ENCODE data around the gene ITIH2.
"Not testable (repeated sequence)": the region's sequence is repeated elsewhere in the genome, so short reads cannot be mapped to it uniquely, and the experiment has no call there.

Gene ITIH2, protein sequence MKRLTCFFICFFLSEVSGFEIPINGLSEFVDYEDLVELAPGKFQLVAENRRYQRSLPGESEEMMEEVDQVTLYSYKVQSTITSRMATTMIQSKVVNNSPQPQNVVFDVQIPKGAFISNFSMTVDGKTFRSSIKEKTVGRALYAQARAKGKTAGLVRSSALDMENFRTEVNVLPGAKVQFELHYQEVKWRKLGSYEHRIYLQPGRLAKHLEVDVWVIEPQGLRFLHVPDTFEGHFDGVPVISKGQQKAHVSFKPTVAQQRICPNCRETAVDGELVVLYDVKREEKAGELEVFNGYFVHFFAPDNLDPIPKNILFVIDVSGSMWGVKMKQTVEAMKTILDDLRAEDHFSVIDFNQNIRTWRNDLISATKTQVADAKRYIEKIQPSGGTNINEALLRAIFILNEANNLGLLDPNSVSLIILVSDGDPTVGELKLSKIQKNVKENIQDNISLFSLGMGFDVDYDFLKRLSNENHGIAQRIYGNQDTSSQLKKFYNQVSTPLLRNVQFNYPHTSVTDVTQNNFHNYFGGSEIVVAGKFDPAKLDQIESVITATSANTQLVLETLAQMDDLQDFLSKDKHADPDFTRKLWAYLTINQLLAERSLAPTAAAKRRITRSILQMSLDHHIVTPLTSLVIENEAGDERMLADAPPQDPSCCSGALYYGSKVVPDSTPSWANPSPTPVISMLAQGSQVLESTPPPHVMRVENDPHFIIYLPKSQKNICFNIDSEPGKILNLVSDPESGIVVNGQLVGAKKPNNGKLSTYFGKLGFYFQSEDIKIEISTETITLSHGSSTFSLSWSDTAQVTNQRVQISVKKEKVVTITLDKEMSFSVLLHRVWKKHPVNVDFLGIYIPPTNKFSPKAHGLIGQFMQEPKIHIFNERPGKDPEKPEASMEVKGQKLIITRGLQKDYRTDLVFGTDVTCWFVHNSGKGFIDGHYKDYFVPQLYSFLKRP

DNA sequence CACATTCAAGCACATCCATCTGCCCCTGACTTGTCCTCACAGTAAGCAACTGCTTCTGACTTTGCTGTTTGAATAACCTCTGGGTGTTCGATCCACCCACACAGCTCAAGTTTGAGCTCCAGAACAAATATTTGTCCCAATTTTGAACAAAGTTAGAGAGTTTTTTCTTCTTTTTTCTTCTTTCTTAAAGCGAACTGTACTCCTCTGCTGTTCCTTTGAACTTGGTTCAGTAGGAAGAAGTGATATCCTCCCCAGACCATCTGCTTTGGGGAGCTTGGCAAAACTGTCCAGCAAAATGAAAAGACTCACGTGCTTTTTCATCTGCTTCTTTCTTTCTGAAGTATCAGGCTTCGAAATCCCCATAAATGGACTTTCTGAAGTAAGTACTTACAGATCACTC, at the start of gene ITIH2:
TSS of gene ITIH2 (plus strand) at position 177 of the 400 bp plus-strand sequence. CDS start at position 296, 119 bp downstream.
- DNase-seq = no peak
- ATAC-seq = no peak
- no peak within 1 kb of the TSS for H3K4me3 Mint-ChIP-seq
- H3K27me3 Mint-ChIP-seq = peaks cover 60% of the 10 kb centered on the region
- no peaks in the 10 kb centered on the region for H3K4me1 Mint-ChIP-seq
- H3K9me3 Mint-ChIP-seq = no peaks in the 10 kb centered on the region
- H3K27ac Mint-ChIP-seq = no peak within 1 kb of the TSS

DNA sequence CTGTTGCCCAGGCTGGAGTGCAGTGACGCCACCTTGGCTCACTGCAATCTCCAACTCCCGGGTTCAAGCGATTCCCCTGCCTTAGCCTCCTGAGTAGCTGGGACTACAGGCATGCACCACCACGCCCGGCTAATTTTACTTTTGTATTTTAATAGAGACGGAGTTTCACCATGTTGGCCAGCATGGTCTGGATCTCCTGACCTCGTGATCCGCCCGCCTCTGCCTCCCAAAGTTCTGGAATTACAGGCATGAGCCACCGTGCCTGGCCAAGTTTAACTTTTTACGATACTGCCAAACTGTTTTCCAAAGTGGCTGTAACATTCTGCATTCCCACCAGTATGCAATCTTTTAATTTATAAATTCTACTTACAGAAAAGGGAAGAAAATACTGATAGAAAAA, 46.0 kb upstream of the ITIH2 start:
- H3K4me1 Mint-ChIP-seq, H3K27ac Mint-ChIP-seq, H3K9me3 Mint-ChIP-seq, ATAC-seq, DNase-seq, H3K4me3 Mint-ChIP-seq: not testable (repeated sequence)
- H3K27me3 Mint-ChIP-seq = peaks cover 32% of the 10 kb centered on the region

DNA sequence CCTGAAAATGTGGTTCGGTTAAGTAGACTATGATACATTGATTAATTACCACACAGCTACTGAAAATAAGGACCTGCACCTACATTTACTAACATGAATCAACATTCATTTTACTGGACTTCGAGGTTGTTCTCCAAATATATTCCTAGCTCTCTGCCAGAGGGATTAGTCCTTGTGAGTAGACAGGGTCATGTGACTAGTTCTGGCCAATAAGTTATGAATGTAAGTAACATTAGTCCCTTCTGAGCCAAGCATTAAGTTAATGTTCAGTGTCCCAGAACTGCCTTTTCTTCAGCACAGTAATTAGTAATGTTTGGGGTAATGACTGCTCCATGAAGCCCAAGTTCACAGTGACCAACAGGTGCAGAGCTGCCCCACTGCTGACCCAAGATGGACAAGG, 45.6 kb upstream of the ITIH2 start:
- ATAC-seq (no peak), DNase-seq (no peak)
- Mint-ChIP-seq H3K4me3 (no peak overlapping the region), H3K27ac (no peak overlapping the region), H3K9me3 (no peaks in the 10 kb centered on the region), H3K4me1 (no peaks in the 10 kb centered on the region), H3K27me3 (peaks cover 37% of the 10 kb centered on the region)

DNA sequence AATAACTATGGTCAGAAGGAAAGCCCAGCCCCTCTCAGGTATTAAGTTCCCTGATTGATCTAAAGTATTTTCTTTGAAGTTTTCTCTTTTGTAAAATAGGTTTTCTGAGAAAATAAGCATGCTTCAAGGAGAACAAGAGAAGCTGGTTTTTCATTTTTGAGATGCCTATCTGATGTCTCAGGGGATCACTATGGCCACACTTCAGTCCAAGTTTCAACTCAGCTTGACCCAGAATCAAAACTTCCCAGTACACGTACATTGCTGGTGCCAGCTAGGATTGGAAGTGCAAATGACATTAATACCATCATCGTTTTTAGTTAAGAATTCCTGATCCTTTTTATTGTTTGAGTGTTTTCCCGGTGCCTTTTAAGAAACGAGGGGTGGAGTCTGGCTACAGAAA, 43.6 kb upstream of the ITIH2 start:
- Mint-ChIP-seq H3K27ac (no peak overlapping the region), H3K4me3 (no peak overlapping the region), H3K27me3 (peaks cover 48% of the 10 kb centered on the region), H3K9me3 (no peaks in the 10 kb centered on the region), H3K4me1 (no peaks in the 10 kb centered on the region)
- ATAC-seq (no peak), DNase-seq (no peak)

DNA sequence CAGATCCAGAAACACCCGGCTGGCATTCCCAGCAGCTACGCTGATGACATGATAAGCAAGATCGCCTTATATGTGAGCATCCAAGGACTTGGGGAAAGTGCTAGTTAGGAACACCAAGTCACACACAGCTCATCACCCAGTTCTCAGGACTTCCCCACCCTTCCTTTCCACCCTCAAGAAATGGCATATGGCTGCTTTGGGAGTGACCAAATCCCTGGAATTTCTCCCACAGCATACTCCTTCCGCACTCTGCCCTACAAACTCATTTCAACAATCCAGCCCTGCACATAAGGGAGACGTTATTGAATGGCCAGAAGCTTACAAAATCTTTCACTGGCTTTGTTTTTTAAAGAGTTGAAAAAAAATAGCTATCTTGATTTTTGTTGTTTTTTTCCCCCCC, 40.6 kb upstream of the ITIH2 start:
- Mint-ChIP-seq H3K27ac (no peak overlapping the region), H3K4me1 (peaks cover 7% of the 10 kb centered on the region), H3K27me3 (peaks cover 69% of the 10 kb centered on the region), H3K4me3 (no peak overlapping the region), H3K9me3 (no peaks in the 10 kb centered on the region)
- ATAC-seq (no peak), DNase-seq (no peak)

DNA sequence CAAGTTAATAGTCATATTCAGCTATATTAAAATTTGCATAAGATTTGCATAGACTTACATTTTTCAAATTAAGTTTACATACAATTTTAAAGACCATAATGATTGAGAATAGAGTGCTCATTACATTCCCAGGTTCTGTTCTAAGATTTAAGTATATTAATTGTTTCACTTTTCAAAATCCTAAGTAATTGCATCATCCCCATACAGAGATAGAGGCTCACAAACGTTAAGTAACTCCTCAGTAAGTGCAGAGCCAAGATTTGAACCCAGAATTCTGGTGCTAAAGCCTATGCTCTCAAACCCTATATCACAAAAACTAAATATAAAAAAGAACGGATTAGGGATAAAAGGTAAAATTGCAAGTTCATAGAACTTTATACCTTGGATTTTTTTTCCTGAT, 38.4 kb upstream of the ITIH2 start:
- DNase-seq (no peak), ATAC-seq (no peak)
- Mint-ChIP-seq H3K27ac (no peak overlapping the region), H3K4me1 (peaks cover 13% of the 10 kb centered on the region), H3K27me3 (peaks cover 75% of the 10 kb centered on the region), H3K4me3 (no peak overlapping the region), H3K9me3 (no peaks in the 10 kb centered on the region)

DNA sequence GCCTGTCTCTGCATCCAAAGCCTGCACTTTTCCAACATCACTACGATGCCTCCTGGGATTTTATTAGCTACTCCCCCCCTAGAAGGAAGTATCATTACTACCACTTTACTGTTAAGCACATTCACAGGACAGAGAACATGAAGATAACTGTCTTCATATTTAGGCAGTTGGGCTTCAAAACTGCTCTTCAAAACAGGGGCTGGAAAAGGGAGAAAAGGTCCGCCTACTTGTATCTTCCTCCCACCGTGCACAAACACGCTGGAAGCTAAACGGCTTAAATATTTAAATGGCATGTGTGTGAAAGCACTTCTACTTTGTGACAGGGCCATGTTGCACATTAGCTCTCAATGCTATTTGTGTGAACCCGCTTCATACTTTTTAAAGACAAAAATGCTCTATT, 37.3 kb upstream of the ITIH2 start:
- H3K27ac Mint-ChIP-seq = no peak overlapping the region
- H3K4me1 Mint-ChIP-seq = peaks cover 13% of the 10 kb centered on the region
- H3K4me3 Mint-ChIP-seq = peak overlapping the region; percentile 66 to 70
- no peaks in the 10 kb centered on the region for H3K9me3 Mint-ChIP-seq
- ATAC-seq (no peak), DNase-seq (no peak)
- H3K27me3 Mint-ChIP-seq = peaks cover 75% of the 10 kb centered on the region

DNA sequence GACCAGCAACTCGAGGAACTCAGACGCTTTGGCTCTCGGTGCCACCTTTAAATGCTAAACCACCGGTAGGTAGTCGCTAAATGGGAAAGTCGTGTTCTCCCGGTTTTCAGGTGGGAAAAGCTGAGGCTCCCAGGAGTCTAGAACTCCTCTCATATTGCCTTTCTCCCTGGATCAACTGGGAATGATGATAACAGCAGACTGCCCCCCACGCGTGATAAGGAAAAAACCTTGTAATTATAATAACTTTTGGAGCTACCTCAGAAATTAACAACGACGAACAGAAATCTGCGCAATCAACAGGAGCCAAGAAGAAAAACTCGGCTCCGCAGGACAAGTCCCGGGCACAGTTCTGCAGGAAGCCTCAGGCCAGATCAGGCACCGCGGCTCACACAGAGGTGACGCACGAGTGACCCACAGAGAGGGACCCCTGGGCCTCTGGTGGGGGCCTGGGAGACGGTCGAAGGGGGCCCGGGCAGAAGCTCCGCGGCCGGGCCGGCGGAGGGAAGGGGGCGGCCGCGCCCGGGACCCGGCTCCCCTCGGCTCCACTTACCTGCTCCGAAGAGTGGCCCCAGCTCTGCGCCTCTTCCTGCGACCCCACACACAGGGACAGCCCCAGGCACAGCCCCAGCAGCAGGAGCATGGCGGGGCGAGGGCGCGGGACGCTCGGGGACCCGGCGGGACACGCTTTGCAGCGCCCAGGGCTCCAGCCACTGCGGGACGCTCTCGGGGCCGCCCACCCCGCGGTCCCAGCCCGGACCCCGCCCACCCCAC, 36.7 kb upstream of the ITIH2 start, which contains the start of gene ITIH5:
TSS of gene ITIH5 (minus strand) at position 714 of the 771 bp plus-strand sequence. CDS start at position 640, 74 bp downstream.
- ATAC-seq (peak; percentile 72), DNase-seq (peak in 1 of 2 donors; percentile 7)
- Mint-ChIP-seq H3K4me3 (peak within 1 kb of the TSS; percentile 66 to 73), H3K27me3 (peaks cover 75% of the 10 kb centered on the region), H3K9me3 (no peaks in the 10 kb centered on the region), H3K4me1 (peaks cover 13% of the 10 kb centered on the region), H3K27ac (no peak within 1 kb of the TSS)

DNA sequence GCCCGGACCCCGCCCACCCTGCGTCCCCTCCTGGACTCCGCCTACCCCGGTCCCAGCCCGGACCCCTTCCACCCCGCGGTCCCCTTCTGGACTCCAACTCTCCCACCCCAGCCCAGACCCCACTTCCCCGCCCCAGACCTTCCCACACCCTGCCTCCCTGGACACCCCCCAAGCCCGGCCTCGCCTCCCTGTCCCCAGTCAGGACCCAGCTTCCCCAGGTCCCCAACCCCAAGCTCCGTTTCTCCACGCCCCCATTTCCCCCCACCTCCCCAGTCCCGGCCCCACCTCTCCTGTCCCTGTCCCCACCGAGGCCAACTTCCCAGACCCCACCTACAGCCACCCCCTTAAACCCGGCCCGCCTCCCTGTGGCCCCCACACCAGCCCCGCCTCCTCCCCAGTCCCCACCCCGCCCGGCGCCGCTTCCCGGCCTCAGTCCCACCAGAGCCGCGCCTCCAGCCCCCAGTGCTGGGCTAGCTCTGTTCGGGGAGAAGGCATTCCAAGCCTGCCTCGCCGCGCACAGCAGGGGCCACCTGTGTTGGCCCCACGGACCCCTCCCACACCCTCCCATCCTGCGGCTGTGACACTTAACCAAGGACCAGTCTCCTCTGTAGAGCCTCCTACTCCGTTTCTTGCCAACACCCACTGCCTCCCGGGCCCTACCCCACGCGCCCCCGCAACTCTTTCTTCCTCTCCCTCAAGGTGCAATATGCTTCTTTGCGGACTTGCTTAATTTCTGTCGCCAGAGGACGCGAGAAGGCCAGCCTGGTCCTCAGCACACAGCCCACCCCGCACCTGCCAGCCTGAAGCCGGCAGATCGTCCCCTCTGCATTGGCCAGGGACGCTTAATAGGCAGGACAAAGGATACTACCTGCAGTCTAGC, 35.6 kb upstream of the ITIH2 start:
- H3K4me1 Mint-ChIP-seq = peaks cover 13% of the 10 kb centered on the region
- H3K9me3 Mint-ChIP-seq = no peaks in the 10 kb centered on the region
- ATAC-seq = peak; percentile 68
- peaks cover 69% of the 10 kb centered on the region for H3K27me3 Mint-ChIP-seq
- DNase-seq = peak in 1 of 2 donors; percentile 9
- H3K27ac Mint-ChIP-seq = no peak overlapping the region
- peak overlapping the region; percentile 60 to 73 for H3K4me3 Mint-ChIP-seq

DNA sequence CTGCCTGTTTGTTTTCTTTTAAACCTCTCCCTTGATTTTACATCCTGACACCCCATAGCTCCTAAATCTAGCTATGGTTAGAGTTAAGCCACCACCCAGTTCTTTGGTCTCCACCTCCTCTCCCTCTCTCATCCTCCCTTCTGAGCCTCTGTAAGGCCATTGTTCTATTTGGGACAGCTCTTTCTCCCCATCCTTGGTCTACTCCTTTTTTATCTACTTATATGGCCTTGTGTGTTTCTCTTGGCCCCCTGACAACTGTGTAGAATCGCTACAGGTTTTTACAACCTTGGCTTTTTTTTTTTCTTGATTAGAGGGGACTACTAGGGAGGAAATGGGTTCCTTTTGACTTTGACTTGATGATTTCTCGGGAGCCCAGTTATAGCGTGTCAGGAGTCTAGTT, 33.0 kb upstream of the ITIH2 start:
- Mint-ChIP-seq H3K27me3 (peaks cover 69% of the 10 kb centered on the region), H3K9me3 (no peaks in the 10 kb centered on the region), H3K4me1 (peaks cover 13% of the 10 kb centered on the region), H3K4me3 (no peak overlapping the region), H3K27ac (peak overlapping the region in 1 of 2 donors; percentile 10)
- DNase-seq = no peak
- no peak for ATAC-seq

DNA sequence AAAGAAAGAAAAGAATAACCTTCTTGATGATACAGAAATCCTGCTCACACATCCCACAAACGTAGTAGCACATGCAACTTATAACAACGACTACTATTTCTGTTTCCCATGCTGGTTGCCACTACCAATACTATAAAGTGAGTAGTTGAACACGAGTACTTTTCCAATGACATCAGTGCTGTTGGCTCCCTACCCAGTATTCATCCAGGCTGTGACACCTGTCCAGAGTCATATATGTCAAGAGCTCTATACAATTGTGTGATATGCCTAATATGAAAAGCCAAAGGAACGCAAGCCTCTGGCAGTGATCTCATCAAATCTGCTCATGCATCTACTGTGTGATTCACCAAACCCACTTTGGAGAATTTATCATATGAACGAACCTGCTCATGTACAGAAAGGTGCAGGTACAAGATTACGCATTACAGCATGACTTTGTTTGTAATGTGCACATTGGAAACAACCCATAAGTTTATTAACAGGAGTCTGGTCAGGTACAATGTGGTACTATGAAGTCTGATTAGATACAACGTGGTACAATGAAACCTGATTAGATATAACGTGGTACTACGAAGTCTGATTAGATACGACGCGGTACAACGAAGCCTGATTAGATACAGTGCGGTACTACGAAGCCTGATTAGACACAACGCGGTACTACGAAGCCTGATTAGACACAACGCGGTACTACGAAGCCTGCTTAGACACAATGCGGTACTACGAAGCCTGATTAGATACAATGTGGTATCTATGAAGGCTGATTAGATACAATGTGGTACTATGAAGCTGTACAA, 30.6 kb upstream of the ITIH2 start:
- Mint-ChIP-seq H3K27ac (no peak overlapping the region), H3K4me3 (no peak overlapping the region), H3K4me1 (peaks cover 6% of the 10 kb centered on the region), H3K9me3 (no peaks in the 10 kb centered on the region), H3K27me3 (peaks cover 73% of the 10 kb centered on the region)
- no peak for ATAC-seq
- DNase-seq = no peak

DNA sequence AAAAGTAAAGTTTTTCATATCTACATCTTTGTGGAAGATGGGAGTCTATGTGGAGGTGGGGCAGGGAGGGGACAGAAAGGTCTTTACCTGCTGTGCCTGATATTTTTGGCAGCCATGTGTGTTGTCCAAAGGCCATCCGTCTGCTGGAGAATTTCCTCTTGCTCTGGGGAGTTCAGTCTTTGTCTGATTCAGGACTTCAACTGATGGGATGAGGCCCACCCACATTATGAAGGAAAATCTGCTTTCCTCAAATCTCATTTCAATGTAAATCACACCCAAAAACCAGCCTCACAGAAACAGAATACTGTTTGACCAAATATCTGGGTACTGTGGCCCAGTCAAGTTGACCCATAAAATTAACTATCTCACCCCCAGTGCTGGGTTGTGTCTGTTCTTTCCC, 23.9 kb upstream of the ITIH2 start:
- H3K4me3 Mint-ChIP-seq = no peak overlapping the region
- H3K4me1 Mint-ChIP-seq = no peaks in the 10 kb centered on the region
- no peaks in the 10 kb centered on the region for H3K9me3 Mint-ChIP-seq
- no peak overlapping the region for H3K27ac Mint-ChIP-seq
- DNase-seq (no peak), ATAC-seq (no peak)
- peaks cover 43% of the 10 kb centered on the region for H3K27me3 Mint-ChIP-seq

DNA sequence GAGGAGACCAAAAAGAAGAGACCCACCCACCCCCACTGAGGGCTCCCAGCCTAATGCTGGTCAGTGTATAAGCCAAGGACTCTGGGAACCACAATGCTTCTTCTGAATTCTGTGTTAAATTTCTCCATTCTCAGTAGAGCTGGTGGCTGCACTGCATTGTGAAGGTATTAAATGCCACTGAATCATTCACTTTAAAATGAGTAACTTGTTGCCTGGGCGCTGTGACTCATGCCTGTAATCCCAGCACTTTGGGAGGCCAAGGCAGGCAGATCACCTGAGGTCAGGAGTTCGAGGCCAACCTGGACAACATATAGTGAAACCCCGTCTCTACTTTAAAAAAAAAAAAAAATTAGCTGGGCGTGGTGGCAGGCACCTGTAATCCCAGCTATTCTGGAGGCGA, 23.0 kb upstream of the ITIH2 start:
- ATAC-seq = not testable (repeated sequence)

More for the DNA sequence above, 23.0 kb upstream of the ITIH2 start:
- H3K9me3 Mint-ChIP-seq, DNase-seq, H3K4me1 Mint-ChIP-seq, H3K4me3 Mint-ChIP-seq, H3K27ac Mint-ChIP-seq: not testable (repeated sequence)
- H3K27me3 Mint-ChIP-seq = peaks cover 39% of the 10 kb centered on the region
